GM12878 (cell line): Measurements from ENCODE around the gene SLC3A2.

Experiments
- BRCA1 ChIP-seq: IDR thresholded peaks from 2 replicates; pipeline ENCODE4 v1.6.1; 2011; ENCODE audit warnings: low read depth, low read length, improper control_type of control experiment
- CBX3 ChIP-seq: fragments of 200-600 bp; sonication (generic); IDR thresholded peaks from 2 replicates; pipeline ENCODE4 v1.6.1; 2016; ENCODE audit warnings: low read depth, borderline replicate concordance
- CTCF ChIP-seq, 3 experiments: IDR thresholded peaks in 2 of 3; conservative IDR thresholded peaks in 1 of 3; 2 replicates each; pipeline ENCODE4 v1.5.1; 2011; ENCODE audit warnings: low read depth in 3 of 3, low read length in 3 of 3, mild to moderate bottlenecking in 3 of 3, control low read depth in 2 of 3, moderate library complexity in 2 of 3, inconsistent platforms in 1 of 3, mixed read lengths in 1 of 3; ENCODE audit not compliant: control insufficient read depth in 2 of 3, insufficient read depth in 1 of 3; ENCODE audit errors: extremely low read depth in 1 of 3
- MLLT1 ChIP-seq: fragments of 450-650 bp; IDR thresholded peaks from 2 replicates; pipeline ENCODE4 v1.6.1; 2016; ENCODE audit warnings: mild to moderate bottlenecking
- MYC ChIP-seq: IDR thresholded peaks from 2 replicates; pipeline ENCODE4 v1.6.1; 2011; ENCODE audit warnings: mild to moderate bottlenecking, low read length, moderate library complexity, inconsistent platforms; ENCODE audit not compliant: insufficient read depth, insufficient replicate concordance, insufficient read length, severe bottlenecking
- NFIC ChIP-seq: IDR thresholded peaks from 2 replicates; pipeline ENCODE4 v1.6.1; 2012; ENCODE audit warnings: low read depth, mild to moderate bottlenecking, inconsistent platforms, low read length, moderate library complexity
- POLR2A ChIP-seq: IDR thresholded peaks from 2 replicates; pipeline ENCODE4 v1.6.1; 2011; ENCODE audit warnings: low read depth, mild to moderate bottlenecking, low read length
- POLR2AphosphoS2 ChIP-seq: IDR thresholded peaks from 2 replicates; pipeline ENCODE4 v1.6.1; 2011; ENCODE audit warnings: low read depth, mild to moderate bottlenecking, low read length, improper control_type of control experiment, moderate library complexity
- REST ChIP-seq: IDR thresholded peaks from 2 replicates; pipeline ENCODE4 v1.6.1; 2012; ENCODE audit warnings: mild to moderate bottlenecking, low read depth, low read length
- SRF ChIP-seq, 2 experiments: IDR thresholded peaks; 2 replicates each; pipeline ENCODE4 v1.6.1; 2011; ENCODE audit warnings: low read depth in 2 of 2, low read length in 2 of 2, mild to moderate bottlenecking in 1 of 2, moderate library complexity in 1 of 2

GRCh38 chr11:62830904-62831519, 49.7 kb upstream of the SLC3A2 start:
- TF ChIP-seq CTCF (IDR thresholded peaks at IDR 0.05 in 2 of 3, conservative IDR thresholded peaks at IDR 0.05 in 1 of 3; ENCODE audit: control insufficient read depth in 2 of 3, extremely low read depth in 1 of 3, insufficient read depth in 1 of 3, low read depth in 3 of 3, low read length in 3 of 3) (no peak), MLLT1 (no peak), REST (no peak), POLR2A (no peak), CBX3 (no peak), POLR2AphosphoS2 (no peak), NFIC (no peak), BRCA1 (no peak), SRF (IDR thresholded peaks at IDR 0.05; ENCODE audit: low read depth in 2 of 2, low read length in 2 of 2) (no peak), MYC (no peak)
